Neural cell (in vitro differentiated cells): ENCODE measurements around the gene RYR3. TPM values are rescaled to one million over a fixed set of nuclear protein-coding genes. Genes with fewer than 3 reads are reported as not detected.

Experiments used
- H2AFZ ChIP-seq: fragments of 200-600, 300-800 bp; sonication (generic), shearing (Covaris generic); 2 replicates; pipeline ENCODE4 v1.6.0; 2014; ENCODE audit warnings: low read depth, mild to moderate bottlenecking, antibody characterized with exemption, low read length, moderate library complexity
- H3F3A ChIP-seq: fragments of 200-600 bp; shearing (Covaris generic); 2 replicates; pipeline ENCODE4 v1.6.1; 2016; ENCODE audit warnings: mild to moderate bottlenecking, moderate library complexity, mixed read lengths, antibody characterized with exemption, low read length; ENCODE audit not compliant: insufficient read depth, poor library complexity, severe bottlenecking
- H3K27ac ChIP-seq: fragments of 200-600, 300-800 bp; sonication (generic), shearing (Covaris generic); 2 replicates; pipeline ENCODE4 v1.5.1; 2014; ENCODE audit warnings: mild to moderate bottlenecking, low read length, moderate library complexity
- H3K27me3 ChIP-seq: fragments of 300-800, 200-600 bp; sonication (generic), shearing (Covaris generic); 2 replicates; pipeline ENCODE4 v1.6.0; 2014; ENCODE audit warnings: mild to moderate bottlenecking, low read depth, low read length, moderate library complexity; ENCODE audit not compliant: insufficient read depth
- H3K36me3 ChIP-seq: fragments of 300-800, 200-600 bp; sonication (generic), shearing (Covaris generic); 2 replicates; pipeline ENCODE4 v1.5.1; 2014; ENCODE audit warnings: mild to moderate bottlenecking, antibody characterized with exemption, low read length, moderate library complexity; ENCODE audit not compliant: insufficient read depth
- H3K4me2 ChIP-seq: fragments of 300-800, 200-600 bp; sonication (generic), shearing (Covaris generic); 2 replicates; pipeline ENCODE4 v1.6.0; 2014; ENCODE audit warnings: mild to moderate bottlenecking, low read length
- H3K4me3 ChIP-seq: fragments of 300-800, 200-600 bp; sonication (generic), shearing (Covaris generic); 2 replicates; pipeline ENCODE4 v1.5.1; 2014; ENCODE audit warnings: mild to moderate bottlenecking, low read length, moderate library complexity
- H3K79me2 ChIP-seq: fragments of 200-600 bp; shearing (Covaris generic); replicated peaks from 2 replicates; pipeline ENCODE4 v1.6.0; 2014; ENCODE audit warnings: mild to moderate bottlenecking, low read length, moderate library complexity; ENCODE audit not compliant: insufficient read depth
- H3K9ac ChIP-seq: fragments of 300-800, 200-600 bp; sonication (generic), shearing (Covaris generic); 2 replicates; pipeline ENCODE4 v1.6.1; 2016; ENCODE audit warnings: mild to moderate bottlenecking, low read length, mixed read lengths
- H3K9me2 ChIP-seq: fragments of 200-600 bp; shearing (Covaris generic); 2 replicates; pipeline ENCODE4 v1.6.1; 2016; ENCODE audit warnings: mild to moderate bottlenecking, low read length, mixed read lengths; ENCODE audit not compliant: insufficient read depth
- H3K9me3 ChIP-seq: fragments of 200-600, 300-800 bp; sonication (generic), shearing (Covaris generic); 2 replicates; pipeline ENCODE4 v1.6.1; 2016; ENCODE audit warnings: mild to moderate bottlenecking, mixed run types, low read length, moderate library complexity, mixed read lengths
- H4K20me1 ChIP-seq: fragments of 200-600 bp; shearing (Covaris generic); 2 replicates; pipeline ENCODE4 v1.6.1; 2016; ENCODE audit warnings: mild to moderate bottlenecking, mixed run types; ENCODE audit not compliant: insufficient read depth
- EP300 ChIP-seq: fragments of 450-650 bp; conservative IDR thresholded peaks from 2 replicates; pipeline ENCODE4 v1.6.1; 2014; ENCODE audit warnings: antibody characterized with exemption, mild to moderate bottlenecking, moderate library complexity; ENCODE audit not compliant: poor library complexity, severe bottlenecking
- EZH2 ChIP-seq: fragments of 200-600, 300-800 bp; shearing (Covaris generic), sonication (generic); IDR thresholded peaks from 2 replicates; pipeline ENCODE4 v1.6.1; 2014; ENCODE audit warnings: antibody characterized with exemption, low read length, borderline replicate concordance, mild to moderate bottlenecking; ENCODE audit not compliant: insufficient read depth, poor library complexity, severe bottlenecking
- MXI1 ChIP-seq: fragments of 450-650 bp; conservative IDR thresholded peaks from 2 replicates; pipeline ENCODE4 v1.6.1; 2014; ENCODE audit warnings: antibody characterized with exemption, mild to moderate bottlenecking; ENCODE audit not compliant: poor library complexity, severe bottlenecking
- POLR2AphosphoS5 ChIP-seq: IDR thresholded peaks from 2 replicates; pipeline ENCODE4 v1.6.1; 2012
- RAD21 ChIP-seq: fragments of 450-650 bp; conservative IDR thresholded peaks from 2 replicates; pipeline ENCODE4 v1.6.1; 2014; ENCODE audit warnings: antibody characterized with exemption, mild to moderate bottlenecking, moderate library complexity
- SMC3 ChIP-seq: fragments of 450-650 bp; conservative IDR thresholded peaks from 2 replicates; pipeline ENCODE4 v1.6.1; 2014; ENCODE audit warnings: antibody characterized with exemption, mild to moderate bottlenecking, moderate library complexity; ENCODE audit not compliant: poor library complexity
- TAF1 ChIP-seq: IDR thresholded peaks from 2 replicates; pipeline ENCODE4 v1.6.1; 2012; ENCODE audit warnings: low read depth
- polyA plus RNA-seq: library from polyadenylated mRNA; depleted of rRNA; stranded (reverse); fragments of >200 nt; gene quantifications from 2 replicates; pipeline ENCODE4 v1.2.3, GENCODE V29; 2014
- TF ChIP-seq, protein P1 (sequence below): fragments of 450-650 bp; IDR thresholded peaks from 2 replicates; pipeline ENCODE4 v1.5.1; 2014; ENCODE audit warnings: antibody characterized with exemption, mild to moderate bottlenecking, moderate library complexity; ENCODE audit not compliant: poor library complexity, severe bottlenecking
- TF ChIP-seq, protein P2 (sequence below): IDR thresholded peaks from 2 replicates; pipeline ENCODE4 v1.6.1; 2012; ENCODE audit warnings: borderline replicate concordance

RYR3 gene
- polyA plus RNA-seq, 1 donor from 2014 or later = 12.6 TPM

DNA sequence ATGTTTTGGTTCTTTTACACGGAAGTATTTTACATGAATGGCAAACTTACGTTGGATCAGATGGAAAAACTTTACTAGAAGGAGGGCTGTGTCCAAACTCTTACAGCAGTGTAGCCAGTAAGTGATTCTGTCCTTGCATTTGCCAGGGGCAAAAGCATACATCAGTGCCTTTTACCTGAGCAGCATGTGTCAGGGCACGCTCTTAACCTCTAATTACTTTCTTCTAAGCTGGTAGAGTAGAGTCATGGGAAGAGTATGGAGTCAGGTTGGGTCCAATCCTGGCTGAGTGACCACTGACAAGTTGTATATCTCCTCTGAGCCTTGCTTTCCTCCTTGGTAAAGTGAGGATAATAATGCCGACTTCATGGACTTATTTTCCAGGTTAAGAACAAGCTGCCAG is 47.1 kb downstream of the RYR3 start:
- H3K79me2 ChIP-seq = no peaks in the 10 kb centered on the region
- no peak overlapping the region for H2AFZ ChIP-seq
- no peaks in the 10 kb centered on the region for H3K27me3 ChIP-seq
- H3K4me2 ChIP-seq = no peak overlapping the region
- no peaks in the 10 kb centered on the region for H3K9me2 ChIP-seq
- H3F3A ChIP-seq = no peaks in the 10 kb centered on the region
- no peaks in the 10 kb centered on the region for H3K36me3 ChIP-seq
- H3K9ac ChIP-seq = no peak overlapping the region
- H4K20me1 ChIP-seq = no peaks in the 10 kb centered on the region
- TF ChIP-seq MXI1 (no peak), RAD21 (no peak), EZH2 (no peak), SMC3 (no peak), POLR2AphosphoS5 (no peak), EP300 (no peak)
- TF ChIP-seq, protein P1, sequence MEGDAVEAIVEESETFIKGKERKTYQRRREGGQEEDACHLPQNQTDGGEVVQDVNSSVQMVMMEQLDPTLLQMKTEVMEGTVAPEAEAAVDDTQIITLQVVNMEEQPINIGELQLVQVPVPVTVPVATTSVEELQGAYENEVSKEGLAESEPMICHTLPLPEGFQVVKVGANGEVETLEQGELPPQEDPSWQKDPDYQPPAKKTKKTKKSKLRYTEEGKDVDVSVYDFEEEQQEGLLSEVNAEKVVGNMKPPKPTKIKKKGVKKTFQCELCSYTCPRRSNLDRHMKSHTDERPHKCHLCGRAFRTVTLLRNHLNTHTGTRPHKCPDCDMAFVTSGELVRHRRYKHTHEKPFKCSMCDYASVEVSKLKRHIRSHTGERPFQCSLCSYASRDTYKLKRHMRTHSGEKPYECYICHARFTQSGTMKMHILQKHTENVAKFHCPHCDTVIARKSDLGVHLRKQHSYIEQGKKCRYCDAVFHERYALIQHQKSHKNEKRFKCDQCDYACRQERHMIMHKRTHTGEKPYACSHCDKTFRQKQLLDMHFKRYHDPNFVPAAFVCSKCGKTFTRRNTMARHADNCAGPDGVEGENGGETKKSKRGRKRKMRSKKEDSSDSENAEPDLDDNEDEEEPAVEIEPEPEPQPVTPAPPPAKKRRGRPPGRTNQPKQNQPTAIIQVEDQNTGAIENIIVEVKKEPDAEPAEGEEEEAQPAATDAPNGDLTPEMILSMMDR = no peak
- no peaks in the 10 kb centered on the region for H3K9me3 ChIP-seq
- H3K27ac ChIP-seq = no peak overlapping the region
- H3K4me3 ChIP-seq = no peak overlapping the region

DNA sequence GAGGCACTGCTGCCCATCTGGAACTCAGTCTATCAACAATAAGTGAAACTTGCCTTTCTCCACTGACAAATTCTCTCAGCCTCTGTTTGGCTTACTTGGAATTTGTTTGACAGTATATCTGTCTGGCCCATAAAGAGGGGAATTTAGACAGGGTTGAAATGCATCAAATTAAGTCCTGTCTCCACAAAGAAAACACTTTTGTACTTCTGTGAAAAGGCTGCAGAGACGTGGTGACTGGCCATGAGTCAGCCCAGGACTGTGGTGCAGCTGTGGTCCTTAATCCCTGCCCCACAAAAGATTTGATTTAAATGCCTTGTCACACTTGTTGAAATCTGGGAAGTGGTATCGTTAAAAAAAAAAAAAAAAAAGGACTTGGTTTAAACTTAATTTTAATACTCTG is 47.5 kb downstream of the RYR3 start:
- no peak overlapping the region for H2AFZ ChIP-seq
- H3K27ac ChIP-seq = no peak overlapping the region
- H3F3A ChIP-seq = no peaks in the 10 kb centered on the region

More for the DNA sequence above, 47.5 kb downstream of the RYR3 start:
- no peak overlapping the region for H3K4me2 ChIP-seq
- no peaks in the 10 kb centered on the region for H3K9me2 ChIP-seq
- H3K27me3 ChIP-seq = no peaks in the 10 kb centered on the region
- no peaks in the 10 kb centered on the region for H4K20me1 ChIP-seq
- no peaks in the 10 kb centered on the region for H3K36me3 ChIP-seq
- no peak overlapping the region for H3K4me3 ChIP-seq
- TF ChIP-seq EZH2 (no peak), MXI1 (no peak), RAD21 (no peak), POLR2AphosphoS5 (no peak), SMC3 (no peak), TAF1 (no peak), EP300 (no peak)
- TF ChIP-seq, protein P1 = no peak
- TF ChIP-seq, protein P2, sequence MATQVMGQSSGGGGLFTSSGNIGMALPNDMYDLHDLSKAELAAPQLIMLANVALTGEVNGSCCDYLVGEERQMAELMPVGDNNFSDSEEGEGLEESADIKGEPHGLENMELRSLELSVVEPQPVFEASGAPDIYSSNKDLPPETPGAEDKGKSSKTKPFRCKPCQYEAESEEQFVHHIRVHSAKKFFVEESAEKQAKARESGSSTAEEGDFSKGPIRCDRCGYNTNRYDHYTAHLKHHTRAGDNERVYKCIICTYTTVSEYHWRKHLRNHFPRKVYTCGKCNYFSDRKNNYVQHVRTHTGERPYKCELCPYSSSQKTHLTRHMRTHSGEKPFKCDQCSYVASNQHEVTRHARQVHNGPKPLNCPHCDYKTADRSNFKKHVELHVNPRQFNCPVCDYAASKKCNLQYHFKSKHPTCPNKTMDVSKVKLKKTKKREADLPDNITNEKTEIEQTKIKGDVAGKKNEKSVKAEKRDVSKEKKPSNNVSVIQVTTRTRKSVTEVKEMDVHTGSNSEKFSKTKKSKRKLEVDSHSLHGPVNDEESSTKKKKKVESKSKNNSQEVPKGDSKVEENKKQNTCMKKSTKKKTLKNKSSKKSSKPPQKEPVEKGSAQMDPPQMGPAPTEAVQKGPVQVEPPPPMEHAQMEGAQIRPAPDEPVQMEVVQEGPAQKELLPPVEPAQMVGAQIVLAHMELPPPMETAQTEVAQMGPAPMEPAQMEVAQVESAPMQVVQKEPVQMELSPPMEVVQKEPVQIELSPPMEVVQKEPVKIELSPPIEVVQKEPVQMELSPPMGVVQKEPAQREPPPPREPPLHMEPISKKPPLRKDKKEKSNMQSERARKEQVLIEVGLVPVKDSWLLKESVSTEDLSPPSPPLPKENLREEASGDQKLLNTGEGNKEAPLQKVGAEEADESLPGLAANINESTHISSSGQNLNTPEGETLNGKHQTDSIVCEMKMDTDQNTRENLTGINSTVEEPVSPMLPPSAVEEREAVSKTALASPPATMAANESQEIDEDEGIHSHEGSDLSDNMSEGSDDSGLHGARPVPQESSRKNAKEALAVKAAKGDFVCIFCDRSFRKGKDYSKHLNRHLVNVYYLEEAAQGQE = no peak
- no peaks in the 10 kb centered on the region for H3K79me2 ChIP-seq
- no peaks in the 10 kb centered on the region for H3K9me3 ChIP-seq
- no peak overlapping the region for H3K9ac ChIP-seq
